Measurements from ENCODE around the gene ACVRL1. TPM values are rescaled to one million over a fixed set of nuclear protein-coding genes. Genes with fewer than 3 reads are reported as not detected.
A peak's percentile ranks its signal among the peaks of the same experiment; 100 is the strongest.

The ACVRL1 gene
- total RNA-seq, 1 experiment from 2014 or later: 0.98 TPM

- no peak for TF ChIP-seq MYBL2 (CRISPR knock-in tag; IDR thresholded peaks at IDR 0.05)
- TF ChIP-seq NR3C1 (CRISPR knock-in tag; conservative IDR thresholded peaks at IDR 0.05; ENCODE audit: low read depth): no peak
- TF ChIP-seq PREB (CRISPR knock-in tag; IDR thresholded peaks at IDR 0.05; ENCODE audit: borderline replicate concordance): no peak
- TF ChIP-seq FOXJ3 (CRISPR knock-in tag; IDR thresholded peaks at IDR 0.05; ENCODE audit: borderline replicate concordance): no peak
- 0 out of 2 replicates have a peak, but pooled peaks have one; percentile 26 for TF ChIP-seq ZNF396 (CRISPR knock-in tag; IDR thresholded peaks at IDR 0.05; ENCODE audit: borderline replicate concordance)
- TF ChIP-seq ZNF219 (CRISPR knock-in tag; IDR thresholded peaks at IDR 0.05; ENCODE audit: borderline replicate concordance): no peak
- no peak for TF ChIP-seq FOXK1 (CRISPR knock-in tag; IDR thresholded peaks at IDR 0.05)
- TF ChIP-seq MAX (CRISPR knock-in tag; IDR thresholded peaks at IDR 0.05): peak; percentile 16; the same call in 1 of the 2 replicates
- no peak for TF ChIP-seq ZNF138 (CRISPR knock-in tag; conservative IDR thresholded peaks at IDR 0.05)
These were observed 43.9 kb upstream of the ACVRL1 start (continued) for GRCh38 chr12:51863363-51863932.

GRCh38 chr12:51863933-51864832, 43.1 kb upstream of the ACVRL1 start:
- CTCF ChIA-PET: interaction anchor here (0.6 to 6.4 kb wide), 36 partner anchors 8 to 445 kb away, joined by 3 to 126 read pairs (median 6); partner anchors contain the start of genes ACVRL1, ANKRD33 and FIGNL2
- DNase-seq (ENCODE audit: low spot score) (peak; percentile 88), ATAC-seq (peak; percentile 86)
- Mint-ChIP-seq H3K4me3 (peak overlapping the region; percentile 80), H3K4me1 (peaks cover 52% of the 10 kb centered on the region), H3K36me3 (no peaks in the 10 kb centered on the region), H3K27me3 (ENCODE audit: low read depth) (peaks cover 65% of the 10 kb centered on the region), H3K9me3 (no peaks in the 10 kb centered on the region), H3K27ac (no peak overlapping the region)
- TF ChIP-seq HMGXB4 (CRISPR knock-in tag; IDR thresholded peaks at IDR 0.05) (no peak), SP1 (CRISPR knock-in tag; conservative IDR thresholded peaks at IDR 0.05) (peak; percentile 28; the same call in 1 of the 2 replicates), ZNF263 (CRISPR knock-in tag; IDR thresholded peaks at IDR 0.05; ENCODE audit: low read depth) (no peak), EMX1 (CRISPR knock-in tag; IDR thresholded peaks at IDR 0.05) (0 out of 2 replicates have a peak, but pooled peaks have one; percentile 12), OVOL2 (CRISPR knock-in tag; IDR thresholded peaks at IDR 0.05; ENCODE audit: borderline replicate concordance) (no peak), GRHL2 (CRISPR knock-in tag; IDR thresholded peaks at IDR 0.05; ENCODE audit: insufficient replicate concordance, severe bottlenecking) (no peak), ZMAT4 (CRISPR knock-in tag; IDR thresholded peaks at IDR 0.05) (peak; percentile 68; the same call in 1 of the 2 replicates), NFYB (CRISPR knock-in tag; conservative IDR thresholded peaks at IDR 0.05; ENCODE audit: low read depth) (0 out of 2 replicates have a peak, but pooled peaks have one; percentile 10), TEAD1 (CRISPR knock-in tag; IDR thresholded peaks at IDR 0.05) (no peak), ZNF281 (CRISPR knock-in tag; IDR thresholded peaks at IDR 0.05) (peak; percentile 39; the same call in 1 of the 2 replicates), ZSCAN18 (CRISPR knock-in tag; IDR thresholded peaks at IDR 0.05) (no peak)
- POLR2A ChIA-PET: interaction anchor here (0.8 to 1.6 kb wide), 11 partner anchors 8 to 46 kb away, joined by 3 to 7 read pairs (median 3); no protein-coding TSS in a partner anchor

Data from WTC11 (cell line).